Spleen (tissue), 11 donors: ENCODE measurements around the gene RIIAD1. TPM values are rescaled to one million over a fixed set of nuclear protein-coding genes. Genes with fewer than 3 reads are reported as not detected.
"Not testable (repeated sequence)": the region's sequence is repeated elsewhere in the genome, so short reads cannot be mapped to it uniquely, and the experiment has no call there.

Source experiments
- DNase-seq: peaks from one replicate; pipeline ENCODE4 v3.0.0-alpha.2; 2020
- H3K27ac ChIP-seq, 8 donors: fragments of 200-600 bp; sonication (generic) in 7 of 8; 1 replicate in 4 of 8; 2 replicates in 4 of 8; pipeline versions ENCODE4 v1.5.0 to v1.8.0; 2016 to 2021; ENCODE audit warnings: inconsistent platforms in 4 of 8, mild to moderate bottlenecking in 4 of 8, moderate library complexity in 1 of 8
- H3K27me3 ChIP-seq, 7 donors: fragments of 200-600 bp; sonication (generic) in 6 of 7; replicated peaks in 1 of 7; 1 replicate in 4 of 7; 2 replicates in 3 of 7; pipeline versions ENCODE4 v1.5.0 to v1.8.0; 2016 to 2021; ENCODE audit warnings: inconsistent platforms in 3 of 7, mild to moderate bottlenecking in 1 of 7
- H3K36me3 ChIP-seq, 6 donors: fragments of 200-600 bp; sonication (generic) in 5 of 6; 1 replicate in 4 of 6; 2 replicates in 2 of 6; pipeline versions ENCODE4 v1.5.0 to v1.8.0; 2016 to 2021; ENCODE audit warnings: inconsistent platforms in 2 of 6
- H3K4me1 ChIP-seq, 6 donors: fragments of 200-600 bp; sonication (generic) in 5 of 6; 1 replicate in 3 of 6; 2 replicates in 3 of 6; pipeline versions ENCODE4 v1.5.0 to v1.8.0; 2016 to 2021; ENCODE audit warnings: inconsistent platforms in 3 of 6
- H3K4me3 ChIP-seq, 8 donors: fragments of 200-600 bp; sonication (generic) in 7 of 8; 1 replicate in 4 of 8; 2 replicates in 4 of 8; pipeline versions ENCODE4 v1.5.0 to v1.8.0; 2016 to 2021; ENCODE audit warnings: inconsistent platforms in 4 of 8, mild to moderate bottlenecking in 4 of 8, moderate library complexity in 2 of 8
- H3K9me3 ChIP-seq, 8 donors: fragments of 200-600 bp; sonication (generic) in 7 of 8; 1 replicate in 4 of 8; 2 replicates in 4 of 8; pipeline versions ENCODE4 v1.5.0 to v1.8.0; 2016 to 2021; ENCODE audit warnings: inconsistent platforms in 4 of 8
- CTCF ChIP-seq, 11 experiments: fragments of 200-600 bp in 7 of 11; fragments of 450-650 bp in 4 of 11; sonication (generic) in 4 of 11; IDR thresholded peaks in 8 of 11; conservative IDR thresholded peaks in 3 of 11; 1 replicate in 7 of 11; 2 replicates in 4 of 11; pipeline versions ENCODE4 v1.4.0 to v1.8.0; 2016 to 2021; ENCODE audit warnings: antibody characterized with exemption in 11 of 11, inconsistent platforms in 4 of 11, mild to moderate bottlenecking in 1 of 11
- POLR2A ChIP-seq, 3 donors: fragments of 450-650 bp; IDR thresholded peaks; one replicate each; pipeline ENCODE4 v1.5.1; 2017; ENCODE audit warnings: antibody characterized with exemption in 3 of 3, mild to moderate bottlenecking in 1 of 3
- POLR2AphosphoS5 ChIP-seq, 3 donors: sonication (generic); formaldehyde crosslinking; IDR thresholded peaks; one replicate each; pipeline ENCODE4 v1.5.1; 2017; ENCODE audit warnings: antibody characterized with exemption in 3 of 3
- WGBS, 5 donors: extraction: QIAGEN DNeasy Blood & Tissue Kit in 3 of 5; methylation state at CpG; one replicate each; pipeline versions ENCODE4 v1.1.5 to v1.1.7; 2013 to 2018; 5-methylcytosine and 5-hydroxymethylcytosine counted together
- intact Hi-C: fragments of 100-400 bp; cut with DNase I; formaldehyde crosslinking; loops from one replicate; pipeline ENCODE4 v1.15.0; 2023; ENCODE audit warnings: low total_unique reads
- polyA plus RNA-seq, 3 donors: library from polyadenylated mRNA; stranded (reverse); fragments of 200-250 nt; gene quantifications; one replicate each; pipeline ENCODE4 v1.2.1, GENCODE V29; 2013
- total RNA-seq, 7 donors: library from RNA; depleted of rRNA in 3 of 7; stranded (reverse); fragments of >200 nt in 3 of 7; fragmentation: NEBNext Ultra II Directional in 4 of 7; extraction: Animal tissue kit (Norgen Biotek cat#: 25700) in 4 of 7; gene quantifications; one replicate each; pipeline versions ENCODE4 v1.1.0 to v1.2.1, GENCODE V29; 2016 to 2021
- donor health status: healthy with polysubstance abuse.
- donor health status: DM: no; HTN: no; CAD: no; lungs with moderate emphysema.
- donor health status: DM: no; HTN: no; CAD: no.
- donor health status: Bipolar disorder and iron deficiency.
- donor health status: healthy.
- donor health status: DM: no; HTN: no; CAD: no.
- donor health status: DM: yes; HTN: yes; CAD: no.

RIIAD1 gene
- total and polyA plus RNA-seq, 10 donors = 0.34 TPM; not detected in 9

- TF ChIP-seq CTCF (IDR thresholded peaks at IDR 0.05 in 8 of 11, conservative IDR thresholded peaks at IDR 0.05 in 3 of 11) = no peak
- no peak for TF ChIP-seq POLR2A (IDR thresholded peaks at IDR 0.05)
- TF ChIP-seq POLR2AphosphoS5 (IDR thresholded peaks at IDR 0.05) = no peak
- Histone ChIP-seq H3K36me3 (no peaks in the 10 kb centered on the region), H3K9me3 (peaks cover 0 to 18% (median 14%) of the 10 kb centered on the region in 8 donors), H3K27ac (no peak overlapping the region), H3K27me3 (peaks cover 0 to 38% (median 8%) of the 10 kb centered on the region in 7 donors), H3K4me3 (no peak overlapping the region), H3K4me1 (peaks cover 0 to 4% (median 0%) of the 10 kb centered on the region in 6 donors)
- no peak for DNase-seq
- 76 to 97% (median 84%) methylated on average over 3 of the region's 3 CpGs for WGBS, 5 donors
- intact Hi-C loops = loop anchor here (10.0 kb wide), 1 partner anchor 288 kb away; no protein-coding TSS in a partner anchor
Observed at GRCh38 chr1:151733126-151733525, 11.8 kb downstream of the RIIAD1 start.

- H3K27ac ChIP-seq, H3K4me1 ChIP-seq, H3K36me3 ChIP-seq, H3K4me3 ChIP-seq, DNase-seq: not testable (repeated sequence)
- intact Hi-C loops = loop anchor here (10.0 kb wide), 1 partner anchor 289 kb away; no protein-coding TSS in a partner anchor
- H3K9me3 ChIP-seq = peaks cover 0 to 24% (median 16%) of the 10 kb centered on the region in 8 donors
- H3K27me3 ChIP-seq = peaks cover 0 to 30% (median 2%) of the 10 kb centered on the region in 7 donors
- WGBS, 5 donors = 91 to 94% (median 92%) methylated on average over 9 of the region's 9 CpGs
Observed at GRCh38 chr1:151733995-151734394, 12.7 kb downstream of the RIIAD1 start.

- intact Hi-C loops = loop anchor here (5.0 to 10.0 kb wide), 2 partner anchors 145 to 292 kb away; no protein-coding TSS in a partner anchor
- no peak overlapping the region for H3K4me3 ChIP-seq
- H3K27me3 ChIP-seq = peaks cover 0 to 10% (median 0%) of the 10 kb centered on the region in 7 donors
- H3K9me3 ChIP-seq = peaks cover 0 to 24% (median 16%) of the 10 kb centered on the region in 8 donors
- no peaks in the 10 kb centered on the region for H3K36me3 ChIP-seq
- H3K27ac ChIP-seq = no peak overlapping the region
- DNase-seq = no peak
- TF ChIP-seq POLR2AphosphoS5 (IDR thresholded peaks at IDR 0.05) = no peak
- WGBS, 5 donors = 65 to 90% (median 79%) methylated on average over 2 of the region's 2 CpGs
- H3K4me1 ChIP-seq = peaks cover 0 to 4% (median 0%) of the 10 kb centered on the region in 6 donors
Observed at GRCh38 chr1:151737026-151737425, 15.7 kb downstream of the RIIAD1 start.

GRCh38 chr1:151737479-151737878, 16.2 kb downstream of the RIIAD1 start:
- intact Hi-C loops = loop anchor here (5.0 to 10.0 kb wide), 2 partner anchors 145 to 293 kb away; no protein-coding TSS in a partner anchor
- Histone ChIP-seq H3K36me3 (no peaks in the 10 kb centered on the region), H3K4me1 (peaks cover 0 to 4% (median 0%) of the 10 kb centered on the region in 6 donors), H3K27me3 (peaks cover 0 to 10% (median 0%) of the 10 kb centered on the region in 7 donors), H3K9me3 (peaks cover 0 to 24% (median 16%) of the 10 kb centered on the region in 8 donors), H3K27ac (no peak overlapping the region), H3K4me3 (no peak overlapping the region)
- no peak for TF ChIP-seq POLR2A (IDR thresholded peaks at IDR 0.05)
- no peak for TF ChIP-seq CTCF (IDR thresholded peaks at IDR 0.05 in 8 of 11, conservative IDR thresholded peaks at IDR 0.05 in 3 of 11)
- TF ChIP-seq POLR2AphosphoS5 (IDR thresholded peaks at IDR 0.05) = no peak
- DNase-seq = no peak

- DNase-seq = no peak
Observed at GRCh38 chr1:151739590-151740355, 18.5 kb downstream of the RIIAD1 start.

More at GRCh38 chr1:151739590-151740355, 18.5 kb downstream of the RIIAD1 start:
- WGBS, 5 donors = 59 to 78% (median 70%) methylated on average over 3 of the region's 3 CpGs
- Histone ChIP-seq H3K4me1 (peaks cover 0 to 3% (median 0%) of the 10 kb centered on the region in 6 donors), H3K4me3 (no peak overlapping the region), H3K27me3 (no peaks in the 10 kb centered on the region), H3K27ac (no peak overlapping the region), H3K36me3 (no peaks in the 10 kb centered on the region), H3K9me3 (peaks cover 0 to 24% (median 16%) of the 10 kb centered on the region in 8 donors)
- TF ChIP-seq POLR2A (IDR thresholded peaks at IDR 0.05) (no peak), CTCF (IDR thresholded peaks at IDR 0.05 in 8 of 11, conservative IDR thresholded peaks at IDR 0.05 in 3 of 11) (no peak), POLR2AphosphoS5 (IDR thresholded peaks at IDR 0.05) (no peak)
- intact Hi-C loops = loop anchor here (5.0 to 10.0 kb wide), 2 partner anchors 147 to 295 kb away; no protein-coding TSS in a partner anchor
